ENCODE results near the gene FRS3.
"Not testable (repeated sequence)": the region's sequence is repeated elsewhere in the genome, so short reads cannot be mapped to it uniquely, and the experiment has no call there.

FRS3 gene

DNA sequence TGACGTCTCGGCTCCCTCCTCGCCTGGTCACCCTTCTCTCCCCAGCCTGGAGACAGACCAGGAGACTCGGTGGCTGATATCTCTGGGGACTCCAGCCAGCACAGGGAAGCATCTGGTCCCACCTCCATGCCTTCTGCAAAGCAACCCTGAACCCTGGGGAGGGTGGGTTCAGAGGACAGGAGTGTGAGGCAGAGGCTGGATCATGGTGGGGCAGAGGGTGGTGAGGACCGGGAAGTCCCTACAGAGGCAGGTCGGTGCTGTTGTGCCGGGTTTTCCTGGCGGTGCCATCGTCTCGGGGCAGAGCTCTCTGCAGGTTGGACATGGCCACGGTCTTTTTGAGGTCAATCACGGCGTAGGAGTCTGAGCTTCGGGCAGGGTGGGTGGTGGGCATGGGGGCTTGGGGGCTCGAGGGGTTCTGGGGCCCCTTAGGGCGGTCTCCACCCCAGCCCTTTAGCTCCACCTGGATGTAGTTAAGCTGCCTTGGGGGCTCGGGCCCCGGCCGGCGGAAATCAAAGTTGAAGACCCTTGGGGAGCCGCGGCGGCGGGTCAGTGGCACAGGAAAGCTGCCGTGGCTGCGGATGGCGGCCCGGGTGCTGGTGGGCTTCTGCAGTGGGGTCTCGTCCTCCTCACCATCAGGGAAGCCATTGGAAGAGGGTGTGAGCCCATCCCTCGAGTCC lies 9.2 kb downstream of the FRS3 start:
- no peak for DNase-seq (ENCODE audit: insufficient read length, low spot score)

GRCh38 chr6:41769376-41769775 lies 10.3 kb downstream of the FRS3 start:
- no peak for FAIRE-seq
- DNase-seq (ENCODE audit: insufficient read length, low spot score): no peak

More for the DNA sequence above, 9.2 kb downstream of the FRS3 start:
- no peak for FAIRE-seq

- FAIRE-seq (no peak), DNase-seq (ENCODE audit: insufficient read length, low spot score) (no peak)
These were observed 11.0 kb downstream of the FRS3 start for GRCh38 chr6:41768545-41769308.

GRCh38 chr6:41767112-41767833 lies 12.4 kb downstream of the FRS3 start:
- DNase-seq (ENCODE audit: insufficient read length, low spot score) (no peak), FAIRE-seq (no peak)

GRCh38 chr6:41766043-41766664 lies 13.5 kb downstream of the FRS3 start:
- not testable (repeated sequence) for FAIRE-seq; DNase-seq (ENCODE audit: insufficient read length, low spot score)

- DNase-seq (ENCODE audit: insufficient read length, low spot score): no peak
- FAIRE-seq: no peak
These were observed 16.2 kb downstream of the FRS3 start for GRCh38 chr6:41763470-41763869.

DNA sequence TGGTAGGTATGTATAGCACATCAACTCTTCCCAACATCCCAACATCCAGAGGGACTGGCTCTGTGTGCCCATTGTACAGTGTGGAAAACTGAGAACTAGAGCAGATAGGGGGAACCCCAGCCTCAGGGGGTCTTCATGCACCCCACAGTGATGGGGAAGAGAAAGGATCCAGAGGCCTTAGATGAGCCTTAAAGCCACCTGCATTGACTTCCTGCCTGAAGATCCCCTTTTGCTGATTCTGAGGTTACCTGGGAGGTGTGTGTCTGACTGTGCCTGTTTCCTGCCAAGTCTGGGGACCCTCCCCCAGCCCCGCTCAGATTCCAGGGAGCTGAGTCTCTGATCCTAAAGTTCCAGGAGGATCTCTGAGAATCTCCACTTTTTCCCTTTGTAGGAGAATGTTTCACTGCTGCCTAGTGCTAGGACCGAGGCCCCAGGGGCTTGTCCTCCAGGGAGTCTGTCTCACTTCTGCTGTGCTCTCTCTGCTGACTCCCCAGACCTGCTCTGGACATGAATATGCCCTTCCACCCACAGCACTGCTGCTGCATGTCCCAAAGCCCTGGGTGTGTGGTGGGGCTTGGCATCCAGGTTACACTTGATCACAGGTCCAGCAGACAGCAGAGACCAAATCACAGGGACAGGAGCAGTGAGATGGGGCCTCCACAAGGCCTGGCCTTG lies 19.7 kb downstream of the FRS3 start:
- no peak for FAIRE-seq
- no peak for DNase-seq (ENCODE audit: insufficient read length, low spot score)

- FAIRE-seq: no peak
These were observed 20.4 kb downstream of the FRS3 start for GRCh38 chr6:41759106-41759904.

GRCh38 chr6:41758641-41759035 lies 21.1 kb downstream of the FRS3 start:
- DNase-seq (ENCODE audit: insufficient read length, low spot score) (no peak), FAIRE-seq (no peak)

More at GRCh38 chr6:41759106-41759904, 20.4 kb downstream of the FRS3 start:
- DNase-seq (ENCODE audit: insufficient read length, low spot score): no peak

GRCh38 chr6:41757931-41758640 lies 21.6 kb downstream of the FRS3 start:
- no peak for FAIRE-seq
- no peak for DNase-seq (ENCODE audit: insufficient read length, low spot score)

DNA sequence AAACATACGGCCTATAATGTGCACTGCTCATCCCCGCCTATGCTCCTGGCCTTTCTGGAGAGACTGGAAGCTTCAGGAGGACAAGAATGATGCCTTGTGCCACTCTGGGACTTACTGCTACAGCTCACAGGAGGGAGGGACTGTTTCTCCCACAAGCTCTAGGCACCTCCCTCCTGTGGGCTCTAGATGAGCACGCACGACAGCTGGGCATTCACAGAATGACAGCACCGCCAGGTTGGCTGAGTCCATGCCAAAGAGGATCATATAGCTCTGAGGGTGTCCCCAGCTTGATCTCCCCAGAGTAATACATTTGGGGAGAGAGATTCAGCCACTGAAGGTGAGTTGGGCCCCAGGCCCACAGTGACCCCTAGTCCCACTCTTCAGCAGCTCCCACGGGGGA lies 22.4 kb downstream of the FRS3 start:
- no peak for DNase-seq (ENCODE audit: insufficient read length, low spot score)
- FAIRE-seq: no peak

DNA sequence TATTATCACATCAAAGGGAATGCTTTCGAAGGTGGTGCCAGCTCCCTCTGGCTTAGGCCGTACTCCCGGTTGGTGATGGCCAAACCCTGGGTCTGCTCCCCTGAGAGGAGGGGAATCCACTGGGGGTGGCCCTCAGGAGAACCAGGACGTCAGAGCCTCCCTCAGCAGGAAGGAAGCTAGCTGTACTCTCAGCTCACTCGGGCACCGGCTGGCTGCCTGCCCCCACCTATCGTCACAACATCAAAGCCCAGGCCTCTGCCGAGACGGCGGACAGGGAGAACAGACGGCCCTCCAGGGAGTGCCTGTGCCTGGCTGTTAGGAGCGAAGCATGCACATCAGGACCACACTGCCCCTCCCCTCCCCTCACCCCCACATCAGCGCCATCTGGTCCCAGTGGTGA lies 23.3 kb downstream of the FRS3 start:
- FAIRE-seq (no peak), DNase-seq (ENCODE audit: insufficient read length, low spot score) (no peak)

DNA sequence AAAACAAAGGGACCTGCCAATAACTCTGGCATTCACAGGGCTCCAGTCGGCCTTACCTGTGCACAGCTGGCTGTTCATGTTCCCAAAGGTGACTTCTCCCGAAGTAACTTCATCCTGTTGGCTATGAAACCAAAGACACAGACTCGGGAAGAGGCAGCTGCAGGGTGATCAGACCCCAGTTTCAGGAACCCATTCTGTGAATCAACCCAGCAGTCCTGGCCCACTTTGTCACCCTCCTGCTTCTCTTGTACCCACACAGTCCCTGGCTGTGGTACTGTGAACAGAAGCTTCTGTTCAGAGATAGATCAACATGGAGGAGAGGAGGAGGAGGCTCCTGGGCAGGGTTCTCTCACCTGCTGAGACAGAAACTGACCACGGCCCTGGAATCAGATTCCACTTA lies 23.8 kb downstream of the FRS3 start:
- FAIRE-seq: no peak
- DNase-seq (ENCODE audit: insufficient read length, low spot score): no peak

GRCh38 chr6:41750374-41750773 lies 29.3 kb downstream of the FRS3 start:
- no peak for DNase-seq (ENCODE audit: insufficient read length, low spot score)
- FAIRE-seq: no peak

- DNase-seq (ENCODE audit: insufficient read length, low spot score) (no peak), FAIRE-seq (no peak)
These were observed 31.2 kb downstream of the FRS3 start for GRCh38 chr6:41748542-41748941.

DNA sequence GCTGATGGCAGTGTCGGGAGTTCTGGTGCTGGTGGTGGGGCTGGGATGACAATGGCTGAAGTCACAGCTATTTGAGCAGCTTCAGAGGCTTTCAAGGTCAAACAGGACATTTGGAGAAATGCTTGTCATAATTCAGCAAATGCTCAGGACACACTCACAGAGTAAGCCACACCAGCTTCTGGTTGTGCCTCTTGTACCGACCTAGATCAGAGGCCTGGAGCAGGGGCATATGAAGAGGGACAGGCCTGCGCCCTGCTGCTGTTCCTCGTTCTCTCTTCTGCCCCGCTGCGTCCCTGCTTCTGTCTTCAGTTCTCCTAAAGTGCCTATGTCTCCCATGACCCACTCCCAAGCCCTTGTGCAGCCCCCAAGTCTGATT lies 31.6 kb downstream of the FRS3 start:
- DNase-seq (ENCODE audit: insufficient read length, low spot score) (no peak), FAIRE-seq (no peak)

DNA sequence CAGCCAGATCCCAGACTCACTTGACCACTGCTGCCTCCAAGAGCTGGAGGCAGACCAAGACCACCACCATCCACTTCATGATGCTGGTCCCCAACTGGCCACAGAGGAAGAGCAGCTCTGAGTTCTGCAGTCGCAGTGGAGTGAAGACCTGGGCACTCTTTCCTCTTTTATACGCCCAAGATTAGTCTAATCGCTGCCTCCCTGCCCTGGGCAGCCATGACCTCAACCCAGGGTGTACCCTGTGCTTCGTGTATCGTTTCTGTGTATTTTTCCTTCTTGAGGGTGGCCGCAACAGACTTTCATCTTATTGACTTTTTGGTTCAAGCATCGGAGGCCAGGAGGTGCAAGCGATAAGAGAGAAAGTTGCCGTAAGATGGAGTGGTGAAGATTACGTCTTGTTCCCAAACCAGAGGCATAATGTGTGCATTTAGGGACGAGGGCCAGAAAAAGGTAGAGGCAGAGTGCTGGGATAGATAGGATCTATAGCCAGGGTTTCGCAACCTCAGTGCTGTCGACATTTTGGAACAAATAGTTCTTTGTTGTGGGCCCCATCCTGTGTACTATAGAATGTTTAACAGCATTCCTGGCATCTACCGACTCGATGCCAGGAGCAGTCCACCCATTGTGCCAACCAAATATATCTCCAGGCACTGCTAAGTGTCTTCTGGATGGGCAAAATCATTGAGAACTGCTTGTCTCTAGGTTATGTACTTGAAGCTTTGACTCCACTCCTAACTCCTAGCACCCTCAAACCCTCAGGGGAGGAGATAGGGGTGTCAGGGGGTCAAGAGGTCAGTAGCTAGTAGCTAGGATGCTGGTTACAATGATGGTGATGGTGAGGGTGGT lies 32.2 kb downstream of the FRS3 start, which contains the start of gene PGC:
Gene PGC, minus strand, starts transcription at position 142 of the 846 bp plus-strand sequence. Its CDS starts 63 bp downstream, at position 79.
- FAIRE-seq: no peak
- DNase-seq (ENCODE audit: insufficient read length, low spot score): no peak

GRCh38 chr6:41746107-41746506 lies 33.6 kb downstream of the FRS3 start:
- no peak for FAIRE-seq
- no peak for DNase-seq (ENCODE audit: insufficient read length, low spot score)

Data from GM19239 (cell line).